ENCODE data around the gene ZNF655.
"Not testable (repeated sequence)": the region's sequence is repeated elsewhere in the genome, so short reads cannot be mapped to it uniquely, and the experiment has no call there.

Gene ZNF655, protein sequence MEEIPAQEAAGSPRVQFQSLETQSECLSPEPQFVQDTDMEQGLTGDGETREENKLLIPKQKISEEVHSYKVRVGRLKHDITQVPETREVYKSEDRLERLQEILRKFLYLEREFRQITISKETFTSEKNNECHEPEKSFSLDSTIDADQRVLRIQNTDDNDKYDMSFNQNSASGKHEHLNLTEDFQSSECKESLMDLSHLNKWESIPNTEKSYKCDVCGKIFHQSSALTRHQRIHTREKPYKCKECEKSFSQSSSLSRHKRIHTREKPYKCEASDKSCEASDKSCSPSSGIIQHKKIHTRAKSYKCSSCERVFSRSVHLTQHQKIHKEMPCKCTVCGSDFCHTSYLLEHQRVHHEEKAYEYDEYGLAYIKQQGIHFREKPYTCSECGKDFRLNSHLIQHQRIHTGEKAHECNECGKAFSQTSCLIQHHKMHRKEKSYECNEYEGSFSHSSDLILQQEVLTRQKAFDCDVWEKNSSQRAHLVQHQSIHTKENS

DNA sequence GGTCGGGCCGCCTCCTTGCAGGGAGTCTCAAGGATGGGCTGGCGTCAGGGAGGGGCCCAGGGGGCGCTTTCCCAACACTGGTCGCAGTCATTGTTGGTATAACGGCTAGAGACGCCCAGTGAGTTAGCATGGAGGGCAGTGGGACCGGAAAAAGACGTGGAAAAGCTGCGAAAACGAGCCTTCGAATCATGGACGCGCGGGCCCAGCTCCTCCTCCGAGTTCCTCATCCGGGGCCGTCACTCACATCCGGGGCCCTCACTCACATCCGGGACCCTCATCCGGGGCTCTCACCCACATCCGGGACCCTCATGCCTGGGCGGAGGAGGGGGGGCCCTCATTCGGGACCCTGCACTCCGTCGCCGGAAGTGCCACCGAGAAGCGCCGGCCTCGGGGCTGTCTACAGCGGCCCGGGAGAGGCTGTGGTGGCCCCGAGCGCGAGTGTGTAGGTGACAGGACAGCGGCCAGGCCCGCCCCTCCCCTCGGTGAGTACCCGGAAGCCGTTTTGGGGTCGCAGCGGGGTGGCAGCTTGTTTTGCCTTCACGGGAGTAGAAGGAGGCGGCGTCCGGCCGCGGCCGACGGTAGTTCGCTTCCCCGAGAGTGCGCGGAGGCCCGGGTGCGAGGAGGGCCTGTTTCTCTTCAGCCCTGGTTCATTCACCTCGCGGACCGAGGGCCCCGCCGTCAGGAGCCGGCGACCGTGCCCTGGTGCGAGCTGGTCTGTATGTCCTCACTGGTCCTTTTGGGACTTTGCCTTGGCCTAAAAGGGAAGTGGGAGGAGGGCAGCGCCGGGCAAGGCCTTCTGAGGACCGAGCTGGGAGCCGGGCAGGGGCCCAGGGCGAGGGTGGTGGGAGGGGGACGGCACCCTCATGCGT is at the start of gene ZNF655:
Gene ZNF655 (plus strand): TSS at position 337 of the 869 bp plus-strand sequence. CDS start 1,918 bp downstream, outside the sequence.
- DNase-seq (ENCODE audit: low spot score): peak; percentile 99

DNA sequence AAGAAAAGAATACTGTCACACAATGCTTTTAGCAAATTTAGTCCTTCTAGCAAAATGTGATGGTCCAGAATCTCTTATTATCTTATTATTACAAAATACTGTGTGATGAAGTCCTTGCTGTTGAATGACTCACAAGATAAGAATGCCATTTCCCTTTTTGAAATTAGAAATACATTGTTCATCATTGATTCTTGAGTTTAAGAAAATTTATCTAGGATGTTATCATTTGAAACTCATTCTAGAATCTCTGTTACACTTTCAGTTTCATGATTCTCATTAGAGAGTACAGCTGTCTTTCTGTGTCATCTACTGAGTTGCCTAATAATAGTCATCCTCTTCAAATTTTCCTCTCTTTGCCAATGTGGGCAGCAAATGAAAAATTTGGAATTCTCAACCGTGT is 44.4 kb upstream of the ZNF655 start:
- no peak for DNase-seq (ENCODE audit: low spot score)

DNA sequence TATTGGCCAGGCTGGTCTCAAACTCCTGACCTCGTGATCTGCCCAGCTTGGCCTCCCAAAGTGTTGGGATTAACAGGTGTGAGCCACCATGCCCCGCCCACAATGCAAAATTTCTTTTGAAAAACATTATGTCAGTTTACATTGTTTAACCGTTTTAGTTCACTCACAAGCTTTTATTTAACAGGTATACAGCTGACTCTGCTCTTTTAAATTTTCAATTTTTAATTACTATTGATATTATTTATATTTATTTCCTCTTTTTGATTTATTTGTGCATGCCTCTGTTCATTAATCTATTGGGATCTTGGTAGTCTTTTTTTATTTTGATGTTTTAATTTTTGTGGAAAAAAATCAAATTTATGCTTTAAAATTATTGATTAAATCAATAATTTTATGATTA is 37.0 kb upstream of the ZNF655 start:
- no peak for DNase-seq (ENCODE audit: low spot score)

DNA sequence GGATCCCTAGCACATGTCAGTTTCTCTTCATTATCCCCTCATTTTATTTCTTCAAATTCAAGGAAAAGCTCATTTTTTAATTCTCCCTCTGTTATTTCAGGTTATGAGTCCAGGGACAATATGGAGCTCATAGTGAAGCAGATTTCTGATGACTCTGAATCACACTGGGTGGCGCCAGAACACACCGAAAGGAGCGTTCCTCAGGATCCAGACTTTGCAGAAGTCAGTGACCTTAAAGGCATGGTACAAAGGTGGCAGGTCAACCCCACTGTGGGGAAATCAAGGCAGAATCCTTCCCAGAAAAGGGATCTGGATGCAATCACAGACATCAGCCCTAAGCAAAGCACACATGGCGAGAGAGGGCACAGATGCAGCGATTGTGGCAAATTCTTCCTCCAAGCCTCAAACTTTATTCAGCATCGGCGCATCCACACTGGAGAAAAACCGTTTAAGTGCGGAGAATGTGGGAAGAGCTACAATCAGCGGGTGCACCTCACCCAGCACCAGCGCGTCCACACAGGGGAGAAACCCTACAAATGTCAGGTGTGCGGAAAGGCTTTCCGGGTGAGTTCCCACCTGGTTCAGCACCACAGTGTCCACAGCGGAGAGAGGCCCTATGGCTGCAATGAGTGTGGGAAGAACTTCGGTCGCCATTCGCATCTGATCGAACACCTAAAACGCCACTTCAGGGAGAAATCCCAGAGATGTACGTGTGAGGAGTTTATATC is 32.6 kb upstream of the ZNF655 start:
- DNase-seq (ENCODE audit: low spot score): peak; percentile 51

DNA sequence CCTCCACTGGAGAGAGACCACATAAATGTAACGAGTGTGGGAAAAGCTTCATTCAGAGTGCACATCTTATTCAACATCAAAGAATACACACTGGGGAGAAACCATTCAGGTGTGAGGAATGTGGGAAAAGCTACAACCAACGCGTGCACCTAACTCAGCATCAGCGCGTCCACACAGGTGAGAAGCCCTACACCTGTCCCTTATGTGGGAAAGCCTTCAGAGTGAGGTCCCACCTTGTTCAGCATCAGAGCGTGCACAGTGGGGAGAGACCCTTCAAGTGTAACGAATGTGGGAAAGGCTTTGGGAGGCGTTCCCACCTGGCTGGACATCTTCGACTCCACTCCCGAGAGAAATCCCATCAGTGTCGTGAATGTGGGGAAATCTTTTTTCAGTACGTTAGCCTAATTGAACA is 27.1 kb upstream of the ZNF655 start:
- DNase-seq (ENCODE audit: low spot score): no peak

DNA sequence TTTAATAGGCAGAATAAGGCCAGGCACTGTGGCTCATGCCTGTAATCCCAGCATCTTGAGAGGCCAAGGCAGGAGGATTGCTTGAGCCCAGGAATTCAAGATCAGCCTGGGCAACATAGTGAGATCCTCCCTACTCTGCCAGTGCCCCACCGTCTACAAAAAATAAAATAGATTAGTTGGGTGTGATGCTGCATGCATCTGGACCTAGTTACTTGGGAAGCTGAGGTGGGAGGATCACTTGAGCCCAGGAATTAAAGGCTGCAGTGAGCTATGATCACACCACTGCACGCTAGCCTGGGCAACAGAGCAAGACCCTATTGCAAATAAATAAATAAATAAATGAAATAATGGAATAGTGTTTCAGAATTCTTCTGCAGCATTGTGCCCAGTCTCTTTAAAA is 22.8 kb upstream of the ZNF655 start:
- no peak for DNase-seq (ENCODE audit: low spot score)

DNA sequence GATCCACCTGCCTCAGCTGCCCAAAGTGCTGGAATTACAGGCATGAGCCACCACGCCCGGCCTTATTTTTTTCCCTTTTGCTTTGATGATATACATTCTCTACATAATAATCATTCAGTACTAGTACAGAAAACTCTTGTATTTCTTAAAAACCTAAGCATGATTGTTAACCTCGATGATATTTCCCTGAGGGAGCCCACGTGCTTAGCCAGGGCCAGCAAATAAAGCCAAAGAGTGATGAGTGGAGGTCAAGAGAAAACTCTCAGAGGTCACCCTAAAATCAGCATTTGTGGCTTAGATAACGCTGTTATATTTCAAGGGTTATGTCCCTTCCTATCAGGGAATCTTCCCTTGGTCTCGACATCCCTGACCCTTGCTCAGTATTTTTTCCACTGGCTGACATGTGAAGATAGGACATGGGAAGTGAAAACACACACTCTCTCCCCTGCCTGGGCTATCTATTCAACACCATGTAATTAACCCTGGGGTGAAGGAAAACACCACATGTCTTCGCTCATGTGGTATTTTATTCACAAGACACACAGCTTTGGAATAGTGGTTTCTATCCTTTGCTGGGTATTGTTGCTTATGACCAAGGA is 19.1 kb upstream of the ZNF655 start:
- no peak for DNase-seq (ENCODE audit: low spot score)

DNA sequence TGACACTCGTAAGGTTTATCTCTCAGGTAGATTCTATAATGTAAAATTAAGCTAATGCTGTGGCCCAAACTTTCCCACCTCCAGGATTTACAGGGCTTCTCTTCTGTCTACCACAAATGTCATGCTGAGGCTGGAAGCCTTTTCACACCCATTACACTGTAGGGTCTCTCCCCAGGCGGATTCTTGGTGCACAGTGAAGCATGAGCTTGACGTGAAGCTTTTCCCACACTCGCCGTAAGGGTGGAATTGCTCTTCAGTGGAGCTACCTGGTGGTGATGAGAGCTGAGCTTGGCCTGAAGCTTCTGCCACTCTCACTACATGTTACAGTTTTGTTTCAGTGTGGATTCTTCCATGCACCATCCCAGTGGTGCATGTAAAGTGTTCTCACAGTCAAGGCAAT is 17.9 kb upstream of the ZNF655 start:
- no peak for DNase-seq (ENCODE audit: low spot score)

DNA sequence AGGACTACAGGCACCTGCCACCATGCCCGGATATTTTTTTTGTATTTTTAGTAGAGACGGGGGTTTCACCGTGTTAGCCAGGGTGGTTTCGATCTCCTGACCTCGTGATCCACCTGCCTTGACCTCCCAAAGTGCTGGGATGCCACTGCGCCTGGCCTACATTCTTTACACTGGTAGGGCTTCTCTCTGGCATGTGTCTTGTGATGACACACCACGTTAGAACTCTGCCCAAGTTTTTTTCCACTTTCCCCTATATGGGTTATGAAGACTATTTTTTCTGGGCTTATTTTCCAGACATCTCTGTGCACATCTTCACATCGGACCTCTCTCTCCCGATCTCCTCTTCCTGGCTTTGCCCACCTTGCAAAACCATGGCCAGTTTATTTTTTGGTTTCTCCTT is 17.2 kb upstream of the ZNF655 start:
- no peak for DNase-seq (ENCODE audit: low spot score)

DNA sequence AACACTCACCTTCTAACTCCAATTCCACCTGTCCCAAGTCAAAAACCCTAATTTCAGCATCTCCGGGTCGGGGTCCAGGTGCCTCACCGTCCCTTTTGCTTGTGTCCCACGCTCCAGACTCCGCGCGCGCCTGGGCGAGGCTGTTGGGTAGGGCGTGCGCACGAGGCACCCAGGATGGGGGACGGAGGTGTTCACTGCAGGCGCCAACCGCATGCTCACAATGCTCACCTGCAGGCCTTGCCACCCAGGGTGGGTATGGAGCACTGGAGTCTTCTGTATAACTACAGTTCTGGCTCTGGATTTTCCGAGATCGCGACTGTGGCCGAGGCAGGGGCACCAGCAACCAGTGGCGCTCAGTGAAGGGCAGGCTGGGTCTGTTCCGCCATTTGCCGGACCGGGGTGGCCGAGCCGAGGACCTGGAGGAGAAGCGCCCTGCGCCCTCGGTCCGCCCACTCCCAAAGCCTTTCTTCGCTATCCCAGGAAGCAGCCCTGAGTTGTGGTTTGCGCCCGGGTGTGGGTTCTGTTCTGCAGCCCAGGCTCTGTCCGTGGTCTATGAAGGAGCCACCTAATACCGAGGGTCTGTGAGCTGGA is 15.3 kb upstream of the ZNF655 start:
- DNase-seq (ENCODE audit: low spot score): no peak

DNA sequence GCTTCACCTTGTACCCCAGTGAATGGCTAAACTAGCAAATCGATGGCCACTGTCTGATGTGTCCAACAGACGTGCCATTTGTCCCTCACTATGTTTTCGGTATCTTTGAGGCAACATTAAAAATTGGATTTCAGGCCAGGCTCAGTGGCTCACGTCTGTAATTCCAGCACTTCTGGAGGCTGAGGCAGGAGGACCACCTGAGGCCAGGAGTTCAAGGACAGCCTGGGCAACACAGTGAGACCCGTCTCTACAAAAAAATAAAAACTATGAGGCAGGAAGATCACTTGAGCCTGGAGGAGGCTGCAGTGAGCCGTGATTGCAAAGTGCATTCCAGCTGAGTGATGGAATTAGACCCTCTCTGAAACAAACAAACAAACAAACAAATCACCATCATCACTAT is 14.5 kb upstream of the ZNF655 start:
- no peak for DNase-seq (ENCODE audit: low spot score)

DNA sequence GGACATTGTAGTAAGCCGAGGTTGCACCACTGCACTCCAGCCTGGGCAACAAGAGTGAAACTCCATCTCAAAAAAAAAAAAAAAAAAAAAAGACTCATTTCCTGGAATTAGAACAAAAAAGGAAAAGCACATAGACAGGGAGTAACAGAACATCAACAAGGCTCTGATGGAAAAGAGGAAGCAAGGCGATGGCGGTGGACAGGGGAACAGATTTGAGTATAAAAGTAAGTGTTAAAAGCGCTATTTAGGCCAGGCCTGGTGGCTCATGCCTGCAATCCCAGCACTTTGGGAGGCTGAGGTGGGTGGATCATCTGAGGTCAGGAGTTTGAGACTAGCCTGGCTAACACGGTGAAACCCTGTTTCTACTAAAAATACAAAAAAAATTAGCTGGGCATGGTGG is 13.1 kb upstream of the ZNF655 start:
- not testable (repeated sequence) for DNase-seq (ENCODE audit: low spot score)

DNA sequence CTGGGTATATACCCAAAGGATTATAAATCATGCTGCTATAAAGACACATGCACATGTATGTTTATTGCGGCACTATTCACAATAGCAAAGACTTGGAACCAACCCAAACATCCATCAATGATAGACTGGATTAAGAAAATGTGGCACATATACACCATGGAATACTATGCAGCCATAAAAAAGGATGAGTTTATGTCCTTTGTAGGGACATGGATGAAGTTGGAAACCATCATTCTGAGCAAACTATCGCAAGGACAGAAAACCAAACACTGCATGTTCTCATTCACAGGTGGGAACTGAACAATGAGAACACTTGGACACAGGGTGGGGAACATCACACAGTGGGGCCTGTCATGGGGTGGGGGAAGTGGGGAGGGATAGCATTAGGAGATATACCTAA is 8.9 kb upstream of the ZNF655 start:
- not testable (repeated sequence) for DNase-seq (ENCODE audit: low spot score)

DNA sequence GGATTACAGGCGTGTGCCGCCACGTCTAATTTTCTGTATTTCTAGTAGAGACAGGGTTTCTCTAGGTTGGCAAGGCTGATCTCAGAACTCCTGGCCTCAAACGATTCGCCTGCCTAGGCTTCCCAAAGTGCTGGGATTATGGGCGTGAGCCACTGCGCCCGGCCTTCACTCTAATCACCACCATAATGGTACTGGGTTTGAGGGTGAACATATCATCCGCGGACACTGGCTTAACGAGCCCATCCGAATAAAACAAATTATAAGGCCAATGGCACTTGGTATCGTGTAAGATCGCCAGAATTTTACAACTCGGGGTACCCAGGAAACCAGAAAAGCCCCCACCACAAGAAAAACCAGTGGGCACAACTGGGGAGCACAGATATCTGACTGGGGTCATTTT is 7.1 kb upstream of the ZNF655 start:
- no peak for DNase-seq (ENCODE audit: low spot score)

DNA sequence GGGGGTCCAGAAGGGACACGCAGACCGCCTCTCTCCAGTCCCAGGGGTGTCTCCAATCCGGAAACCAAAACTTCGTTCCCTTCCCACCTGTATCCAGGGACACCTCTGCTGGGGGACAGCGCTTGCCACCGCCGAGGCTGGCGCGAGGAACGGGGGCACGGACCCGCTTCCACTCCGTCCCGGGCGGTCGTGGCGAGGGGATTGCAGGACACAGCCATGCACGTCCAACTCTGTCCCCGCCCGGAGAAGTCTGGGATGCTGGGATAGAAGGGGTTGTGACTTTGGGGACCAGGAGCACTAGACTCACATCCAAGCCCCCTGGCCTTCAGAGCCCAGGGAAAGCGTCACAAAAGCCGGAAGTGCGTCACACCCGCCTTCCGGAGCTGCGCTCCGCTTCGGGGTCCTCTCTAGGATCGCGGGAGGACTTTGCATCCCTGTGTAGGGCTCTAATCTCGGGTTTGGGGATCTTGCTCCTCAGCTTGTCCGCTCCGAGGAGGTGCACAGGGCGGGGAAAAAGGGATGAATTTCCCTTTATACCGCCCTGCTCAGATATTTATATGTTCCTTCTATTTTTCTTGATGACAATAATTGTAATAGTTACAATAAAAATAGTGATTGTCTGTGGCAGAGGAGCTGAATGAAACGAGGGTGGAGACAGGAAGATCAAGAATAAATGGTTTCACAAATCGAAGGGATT is 6.5 kb upstream of the ZNF655 start, which contains the start of gene FAM200A:
Gene FAM200A (minus strand): TSS at position 348 of the 697 bp plus-strand sequence. CDS start 3,707 bp downstream, outside the sequence.
- DNase-seq (ENCODE audit: low spot score): peak; percentile 95

DNA sequence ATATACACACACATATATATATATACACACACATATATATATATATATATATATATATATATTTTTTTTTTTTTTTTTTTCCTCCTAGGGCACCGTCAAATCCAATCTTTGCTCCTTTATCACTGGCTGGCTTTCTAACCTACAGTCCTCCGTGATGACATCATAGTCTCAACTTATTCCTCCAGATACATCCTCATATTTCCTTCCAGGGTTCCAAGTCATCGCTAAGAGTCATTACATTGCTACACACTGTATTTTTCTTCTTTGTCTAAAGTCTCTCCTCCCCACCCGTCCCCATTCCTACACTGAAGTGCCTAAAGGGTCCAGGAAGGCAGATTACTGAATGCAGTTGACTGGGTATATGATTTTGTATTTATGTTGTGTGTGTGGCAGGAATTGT is 5.4 kb upstream of the ZNF655 start:
- DNase-seq (ENCODE audit: low spot score): no peak

DNA sequence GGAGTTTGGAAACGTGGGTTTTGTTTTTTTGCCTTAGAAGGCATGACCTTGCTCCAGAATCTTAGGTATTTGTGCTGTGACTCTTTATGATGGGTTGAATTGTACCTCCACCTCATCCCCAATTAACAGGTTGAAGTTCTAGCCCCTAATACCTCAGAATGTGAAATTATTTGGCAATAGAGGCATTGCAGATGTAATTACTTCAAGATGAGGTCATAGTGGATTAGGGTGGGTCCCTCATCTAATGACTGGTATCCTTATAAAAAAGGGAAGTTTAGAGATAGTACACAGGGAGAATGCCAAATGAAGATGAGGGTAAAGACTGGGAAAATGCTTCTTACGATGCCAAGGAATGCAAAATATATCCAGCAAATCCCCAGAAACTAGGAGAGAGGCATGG is 3.5 kb upstream of the ZNF655 start:
- DNase-seq (ENCODE audit: low spot score): no peak

DNA sequence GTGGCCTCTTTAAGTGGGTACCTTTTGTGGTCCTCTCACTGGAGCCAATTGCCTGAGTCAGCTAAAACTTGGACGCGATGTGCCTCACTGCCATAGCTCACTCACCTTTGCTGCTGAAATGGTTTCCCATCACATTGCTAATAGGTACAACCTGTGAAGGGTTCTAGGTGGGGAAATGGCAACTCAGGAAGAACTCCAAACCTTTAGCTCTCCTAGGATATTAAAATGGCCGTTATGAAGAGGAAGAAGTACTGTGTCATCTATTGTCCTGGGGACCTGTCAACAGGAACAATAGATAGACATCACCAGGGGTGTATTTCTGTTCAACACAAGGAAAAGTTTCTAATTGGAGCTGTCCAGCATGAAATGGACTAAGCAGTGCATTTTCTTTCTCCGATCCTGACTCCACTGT is 1.2 kb upstream of the ZNF655 start:
- no peak for DNase-seq (ENCODE audit: low spot score)

DNA sequence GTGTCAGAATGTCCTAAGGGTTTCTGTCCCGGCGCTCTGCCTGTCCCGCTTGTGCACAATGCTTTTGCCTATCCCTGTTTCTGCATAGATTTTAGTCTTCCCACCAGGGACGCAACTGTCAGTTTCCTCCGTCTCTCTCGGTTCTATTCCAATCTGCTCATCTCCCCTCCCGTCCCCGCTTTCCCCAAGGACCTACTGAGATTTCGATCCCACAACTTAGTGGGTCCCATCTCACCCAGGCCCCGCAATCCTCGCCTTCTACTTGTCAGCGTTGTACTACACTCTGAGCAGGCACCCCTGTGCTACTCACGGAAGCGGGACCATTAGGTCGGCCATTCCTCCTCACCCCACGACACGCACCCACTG is 519 bp upstream of the ZNF655 start:
- no peak for DNase-seq (ENCODE audit: low spot score)

DNA sequence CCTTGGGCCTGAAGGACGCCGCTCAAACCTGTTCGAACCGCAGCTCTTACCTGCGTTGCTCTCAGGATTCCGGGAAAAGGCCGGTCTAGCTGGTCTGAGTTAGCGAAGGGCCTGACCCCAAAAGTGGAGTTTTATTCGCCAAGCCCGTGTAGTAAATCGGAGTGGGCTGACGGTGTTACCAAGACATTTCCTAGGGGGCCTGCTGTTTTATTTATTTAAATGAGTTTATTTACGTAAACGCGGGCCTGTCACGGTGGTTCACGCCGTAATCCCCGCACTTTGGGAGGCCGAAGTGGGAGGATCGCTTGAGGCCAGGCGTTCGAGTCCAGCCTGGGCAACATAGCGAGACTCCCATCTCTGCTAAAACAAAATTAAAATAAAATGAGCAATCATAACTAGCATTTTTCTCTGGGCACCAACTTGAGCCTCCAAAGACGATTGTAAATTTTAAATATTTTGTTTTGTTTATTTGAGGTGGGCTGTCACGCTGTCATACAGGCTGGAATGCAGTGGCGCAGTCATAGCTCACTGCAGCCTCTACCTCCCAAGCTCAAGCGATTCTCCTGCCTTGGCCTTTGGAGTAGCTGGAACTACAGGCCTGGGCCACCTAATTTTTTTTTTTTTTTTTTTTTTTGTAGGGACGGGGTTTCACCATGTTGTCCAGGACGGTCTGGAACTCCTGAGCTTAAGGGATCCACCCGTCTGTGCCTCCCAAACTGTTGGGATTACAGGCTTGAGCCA is 903 bp downstream of the ZNF655 start:
- DNase-seq (ENCODE audit: low spot score): no peak
